Neuronal stem cell (in vitro differentiated cells): ENCODE data around the gene MSH6. TPM values are rescaled to one million over a fixed set of nuclear protein-coding genes. Genes with fewer than 3 reads are reported as not detected.

ENCODE experiments used
- small RNA-seq: library from polyadenylated mRNA; stranded (forward); fragments of <200 nt; extraction: miRNeasy Mini kit (QIAGEN cat#:217004); gene quantifications from one replicate; pipeline ENCODE3, GENCODE V24; 2013; ENCODE audit not compliant: insufficient read depth

MSH6 gene

Small RNA genes lying within 50 kb of the gene (small RNA-seq; reads per million reads assigned to genes)
- gene RF00026, result not detected
- not detected for gene RPL36AP15
